ENCODE results near the gene RNASE7. TPM values are rescaled to one million over a fixed set of nuclear protein-coding genes. Genes with fewer than 3 reads are reported as not detected.

Gene RNASE7
- total RNA-seq, 2 donors from 2014 or later = not detected

GRCh38 chr14:21084998-21085853, 43.1 kb downstream of the RNASE7 start:
- peaks cover 17% of the 10 kb centered on the region in 2 donors for H3K4me1 Mint-ChIP-seq (ENCODE audit: low read depth in 2 of 2)
- no peaks in the 10 kb centered on the region for H3K9me3 Mint-ChIP-seq
- peaks cover 0 to 6% of the 10 kb centered on the region in 2 donors for H3K27me3 Mint-ChIP-seq
- ATAC-seq (no peak), DNase-seq (ENCODE audit: low spot score) (no peak)
- peak overlapping the region in 1 of 2 donors; percentile 24 for H3K27ac Mint-ChIP-seq
- no peaks in the 10 kb centered on the region for H3K36me3 Mint-ChIP-seq
- no peak overlapping the region for H3K4me3 Mint-ChIP-seq

GRCh38 chr14:21086908-21087293, 44.7 kb downstream of the RNASE7 start:
- no peak for DNase-seq (ENCODE audit: low spot score)
- no peaks in the 10 kb centered on the region for H3K36me3 Mint-ChIP-seq
- H3K27me3 Mint-ChIP-seq = peaks cover 0 to 6% of the 10 kb centered on the region in 2 donors
- no peak overlapping the region for H3K4me3 Mint-ChIP-seq
- no peaks in the 10 kb centered on the region for H3K9me3 Mint-ChIP-seq
- H3K27ac Mint-ChIP-seq = peak overlapping the region; percentile 24 to 40
- H3K4me1 Mint-ChIP-seq (ENCODE audit: low read depth in 2 of 2) = peaks cover 17 to 22% of the 10 kb centered on the region in 2 donors
- no peak for ATAC-seq

- Mint-ChIP-seq H3K27me3 (peaks cover 0 to 6% of the 10 kb centered on the region in 2 donors), H3K9me3 (no peaks in the 10 kb centered on the region), H3K27ac (peak overlapping the region in 1 of 2 donors; percentile 38), H3K36me3 (no peaks in the 10 kb centered on the region), H3K4me3 (no peak overlapping the region), H3K4me1 (ENCODE audit: low read depth in 2 of 2) (peaks cover 19 to 23% of the 10 kb centered on the region in 2 donors)
- DNase-seq (ENCODE audit: low spot score) (no peak), ATAC-seq (peak; percentile 78 to 82)
These were observed 45.3 kb downstream of the RNASE7 start for GRCh38 chr14:21087294-21088091.

- no peak for ATAC-seq
- Mint-ChIP-seq H3K27me3 (peaks cover 0 to 4% of the 10 kb centered on the region in 2 donors), H3K36me3 (no peaks in the 10 kb centered on the region), H3K4me3 (no peak overlapping the region), H3K4me1 (ENCODE audit: low read depth in 2 of 2) (peaks cover 27 to 28% of the 10 kb centered on the region in 2 donors), H3K9me3 (no peaks in the 10 kb centered on the region), H3K27ac (peak overlapping the region in 1 of 2 donors; percentile 43)
- no peak for DNase-seq (ENCODE audit: low spot score)
These were observed 46.5 kb downstream of the RNASE7 start for GRCh38 chr14:21088687-21089086.

- no peak for DNase-seq (ENCODE audit: low spot score)
- no peak for ATAC-seq
- H3K4me1 Mint-ChIP-seq (ENCODE audit: low read depth in 2 of 2) = peaks cover 27 to 28% of the 10 kb centered on the region in 2 donors
These were observed 47.1 kb downstream of the RNASE7 start for GRCh38 chr14:21089271-21089670.

GRCh38 chr14:21089877-21090193, 47.7 kb downstream of the RNASE7 start:
- no peak overlapping the region for H3K4me3 Mint-ChIP-seq
- no peak for DNase-seq (ENCODE audit: low spot score)
- H3K9me3 Mint-ChIP-seq = no peaks in the 10 kb centered on the region
- ATAC-seq = no peak
- H3K27me3 Mint-ChIP-seq = no peaks in the 10 kb centered on the region
- no peak overlapping the region for H3K27ac Mint-ChIP-seq
- H3K4me1 Mint-ChIP-seq (ENCODE audit: low read depth in 2 of 2) = peaks cover 27 to 28% of the 10 kb centered on the region in 2 donors
- no peaks in the 10 kb centered on the region for H3K36me3 Mint-ChIP-seq

More at GRCh38 chr14:21089271-21089670, 47.1 kb downstream of the RNASE7 start:
- H3K27ac Mint-ChIP-seq = peak overlapping the region in 1 of 2 donors; percentile 43
- peaks cover 0 to 2% of the 10 kb centered on the region in 2 donors for H3K27me3 Mint-ChIP-seq
- H3K4me3 Mint-ChIP-seq = no peak overlapping the region
- no peaks in the 10 kb centered on the region for H3K36me3 Mint-ChIP-seq
- no peaks in the 10 kb centered on the region for H3K9me3 Mint-ChIP-seq

DNA sequence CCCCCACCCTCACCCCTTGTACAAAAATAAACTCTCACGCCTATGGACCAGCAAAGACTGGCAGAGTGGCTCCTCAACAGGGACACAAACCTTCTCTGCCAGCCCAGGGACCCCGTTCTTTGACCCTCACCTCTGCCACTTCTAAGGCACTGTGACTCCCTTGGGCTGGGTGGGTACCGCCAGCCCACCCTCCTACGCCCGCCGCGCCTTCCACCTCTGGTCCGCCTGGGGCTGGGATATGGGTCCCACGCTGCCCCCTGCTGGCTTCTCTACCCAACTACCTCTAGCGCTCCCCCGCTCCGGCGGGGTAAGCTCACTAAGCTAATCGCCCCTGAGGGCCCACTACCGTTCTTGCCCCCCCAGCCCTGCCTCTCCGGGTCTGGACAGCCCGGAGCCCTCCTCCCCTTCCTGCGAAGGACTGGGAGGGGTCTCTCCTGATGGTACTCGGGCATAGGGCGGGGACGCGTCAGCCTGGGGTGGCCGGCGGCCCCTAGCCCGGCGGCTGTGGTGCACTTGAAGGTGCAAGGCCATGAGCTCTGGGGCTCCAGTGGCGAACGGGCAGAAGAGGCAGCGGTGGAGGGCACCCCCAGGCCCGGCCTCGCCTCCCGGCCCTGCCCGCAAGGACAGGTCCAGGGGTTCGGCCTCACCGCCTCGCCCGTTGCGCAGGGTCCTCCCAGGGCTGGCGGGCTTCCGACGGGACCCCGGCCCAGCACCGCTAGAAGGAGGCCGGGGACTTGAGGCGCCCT, 48.2 kb downstream of the RNASE7 start:
- no peaks in the 10 kb centered on the region for H3K27me3 Mint-ChIP-seq
- no peaks in the 10 kb centered on the region for H3K36me3 Mint-ChIP-seq
- H3K4me1 Mint-ChIP-seq (ENCODE audit: low read depth in 2 of 2) = peaks cover 27 to 28% of the 10 kb centered on the region in 2 donors
- H3K27ac Mint-ChIP-seq = no peak overlapping the region
- ATAC-seq = no peak
- H3K9me3 Mint-ChIP-seq = no peaks in the 10 kb centered on the region
- H3K4me3 Mint-ChIP-seq = no peak overlapping the region
- no peak for DNase-seq (ENCODE audit: low spot score)

DNA sequence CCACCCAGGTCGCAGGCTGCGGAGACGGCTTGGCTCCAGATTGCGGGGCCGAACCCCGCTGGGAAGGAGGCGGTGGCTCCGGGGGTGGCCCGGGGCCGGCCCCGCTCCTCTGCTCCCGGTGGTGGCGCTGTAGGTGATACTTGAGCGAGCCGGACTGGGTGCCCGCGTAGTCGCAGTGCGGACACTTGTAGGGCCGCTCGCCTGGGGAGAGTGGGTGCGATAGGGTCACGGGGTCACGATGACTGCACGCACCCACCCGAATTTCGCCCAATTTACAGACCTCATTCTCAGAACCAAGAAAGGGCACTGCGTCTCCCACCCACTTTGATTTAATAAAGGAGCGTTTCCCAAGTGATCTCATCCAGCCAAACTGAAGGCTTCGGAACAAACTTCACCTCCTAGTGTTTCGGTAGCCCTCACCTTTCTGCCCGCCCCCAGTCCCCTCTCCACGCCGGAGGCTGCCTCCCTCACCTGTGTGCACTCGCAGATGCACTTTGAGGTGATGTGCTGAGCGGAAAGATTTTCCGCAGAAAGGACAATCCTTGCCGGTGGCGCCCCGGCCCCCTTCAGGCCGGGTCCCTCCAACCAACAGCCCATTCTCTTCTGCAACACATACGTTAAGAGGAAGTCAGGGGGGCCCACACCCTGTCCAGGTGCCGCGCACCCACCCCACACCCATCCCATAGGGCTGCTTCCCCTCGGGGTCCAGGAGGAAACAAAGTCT, 48.9 kb downstream of the RNASE7 start:
- Mint-ChIP-seq H3K4me3 (no peak overlapping the region), H3K27ac (no peak overlapping the region), H3K9me3 (no peaks in the 10 kb centered on the region), H3K36me3 (no peaks in the 10 kb centered on the region), H3K27me3 (no peaks in the 10 kb centered on the region), H3K4me1 (ENCODE audit: low read depth in 2 of 2) (peaks cover 23 to 24% of the 10 kb centered on the region in 2 donors)
- no peak for DNase-seq (ENCODE audit: low spot score)
- ATAC-seq = no peak

DNA sequence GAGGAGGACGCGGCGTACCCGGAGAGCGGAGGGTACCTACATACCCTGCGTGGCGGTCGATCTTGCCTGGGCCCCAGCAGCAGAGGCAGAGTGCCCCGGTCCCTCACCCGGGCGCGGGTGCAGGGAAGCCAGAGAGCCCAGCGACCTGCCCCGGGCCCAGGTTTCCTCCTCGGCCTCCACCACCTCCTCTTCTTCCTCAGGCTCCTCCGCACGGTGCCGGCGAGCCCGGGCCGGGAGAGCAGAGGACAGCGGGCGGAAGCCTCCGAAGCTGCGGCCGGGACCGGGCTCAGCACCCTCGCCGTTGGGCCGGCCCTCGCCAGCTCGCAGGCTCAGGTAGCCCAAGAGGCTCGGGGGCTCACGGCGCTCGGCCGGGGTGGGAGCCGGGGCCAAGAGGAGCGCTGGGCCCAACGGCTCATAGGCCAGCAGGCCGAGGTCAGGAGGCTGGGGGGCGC, 49.7 kb downstream of the RNASE7 start:
- no peak overlapping the region for H3K27ac Mint-ChIP-seq
- no peaks in the 10 kb centered on the region for H3K9me3 Mint-ChIP-seq
- no peaks in the 10 kb centered on the region for H3K36me3 Mint-ChIP-seq
- ATAC-seq = no peak
- no peaks in the 10 kb centered on the region for H3K27me3 Mint-ChIP-seq
- H3K4me3 Mint-ChIP-seq = no peak overlapping the region
- DNase-seq (ENCODE audit: low spot score) = no peak
- peaks cover 19 to 20% of the 10 kb centered on the region in 2 donors for H3K4me1 Mint-ChIP-seq (ENCODE audit: low read depth in 2 of 2)

- H3K36me3 Mint-ChIP-seq = no peaks in the 10 kb centered on the region
- ATAC-seq = peak; percentile 94
- peaks cover 19 to 22% of the 10 kb centered on the region in 2 donors for H3K4me1 Mint-ChIP-seq (ENCODE audit: low read depth in 2 of 2)
- no peak overlapping the region for H3K4me3 Mint-ChIP-seq
- H3K9me3 Mint-ChIP-seq = no peaks in the 10 kb centered on the region
- no peak overlapping the region for H3K27ac Mint-ChIP-seq
- H3K27me3 Mint-ChIP-seq = no peaks in the 10 kb centered on the region
- DNase-seq (ENCODE audit: low spot score) = peak; percentile 85
These were observed 50.3 kb downstream of the RNASE7 start for GRCh38 chr14:21092273-21093011.

GRCh38 chr14:21093018-21093417, 50.9 kb downstream of the RNASE7 start:
- Mint-ChIP-seq H3K4me3 (no peak overlapping the region), H3K9me3 (no peaks in the 10 kb centered on the region), H3K27ac (no peak overlapping the region), H3K36me3 (no peaks in the 10 kb centered on the region), H3K4me1 (ENCODE audit: low read depth in 2 of 2) (peaks cover 14 to 17% of the 10 kb centered on the region in 2 donors), H3K27me3 (no peaks in the 10 kb centered on the region)
- DNase-seq (ENCODE audit: low spot score) (no peak), ATAC-seq (no peak)
